HepG2 (cell line): ENCODE results near the gene ANKRD11. TPM values are rescaled to one million over a fixed set of nuclear protein-coding genes. Genes with fewer than 3 reads are reported as not detected.

ENCODE experiments used
- DMAP1 ChIP-seq: IDR thresholded peaks from 2 replicates; pipeline ENCODE4 v1.6.1; 2016
- EHMT2 ChIP-seq: fragments of 200-600 bp; sonication (generic); IDR thresholded peaks from 2 replicates; pipeline ENCODE4 v1.7.0; 2017; ENCODE audit warnings: antibody characterized with exemption, low read depth, low read length, borderline replicate concordance
- GATA4 ChIP-seq: sonication (generic); IDR thresholded peaks from 2 replicates; pipeline ENCODE4 v1.6.1; 2016; ENCODE audit warnings: antibody characterized with exemption, low read depth, borderline replicate concordance
- HDAC2 ChIP-seq: sonication (generic); formaldehyde crosslinking; IDR thresholded peaks from 2 replicates; pipeline ENCODE4 v1.4.0; 2020; ENCODE audit warnings: missing genetic modification reagents
- ONECUT2 ChIP-seq: sonication (generic); formaldehyde crosslinking; IDR thresholded peaks from 2 replicates; pipeline ENCODE4 v1.4.0; 2020; ENCODE audit warnings: missing genetic modification reagents
- PAWR ChIP-seq: sonication (generic); formaldehyde crosslinking; IDR thresholded peaks from 2 replicates; pipeline ENCODE4 v1.4.0; 2020; ENCODE audit warnings: missing genetic modification reagents, mild to moderate bottlenecking, borderline replicate concordance
- PPARG ChIP-seq: conservative IDR thresholded peaks from 2 replicates; pipeline ENCODE4 v1.6.1; 2016; ENCODE audit warnings: missing biosample characterization, missing genetic modification reagents
- RARG ChIP-seq: sonication (generic); formaldehyde crosslinking; IDR thresholded peaks from 2 replicates; pipeline ENCODE4 v1.4.0; 2020; ENCODE audit warnings: low read depth, mild to moderate bottlenecking, missing genetic modification reagents
- RCOR2 ChIP-seq: IDR thresholded peaks from 2 replicates; pipeline ENCODE4 v1.6.1; 2016; ENCODE audit warnings: missing biosample characterization, missing genetic modification reagents
- RFXANK ChIP-seq: IDR thresholded peaks from 2 replicates; pipeline ENCODE4 v1.6.1; 2016
- SALL1 ChIP-seq: sonication (generic); formaldehyde crosslinking; IDR thresholded peaks from 2 replicates; pipeline ENCODE4 v1.8.0; 2022; ENCODE audit warnings: mild to moderate bottlenecking, missing genetic modification reagents
- ZFP36 ChIP-seq: fragments of 150-350 bp; IDR thresholded peaks from 2 replicates; pipeline ENCODE4 v1.6.1; 2018; ENCODE audit warnings: borderline replicate concordance, low read length, low read depth; ENCODE audit not compliant: partially characterized antibody
- ZNF20 ChIP-seq: sonication (generic); formaldehyde crosslinking; IDR thresholded peaks from 2 replicates; pipeline ENCODE4 v1.4.0; 2020; ENCODE audit warnings: mild to moderate bottlenecking, moderate library complexity, missing genetic modification reagents
- ZNF510 ChIP-seq: sonication (generic); formaldehyde crosslinking; IDR thresholded peaks from 2 replicates; pipeline ENCODE4 v1.4.0; 2020; ENCODE audit warnings: low read depth, mild to moderate bottlenecking, missing genetic modification reagents
- ZNF598 ChIP-seq: sonication (generic); formaldehyde crosslinking; IDR thresholded peaks from 2 replicates; pipeline ENCODE4 v1.5.1; 2020; ENCODE audit warnings: mild to moderate bottlenecking, missing genetic modification reagents, borderline replicate concordance
- ZNF761 ChIP-seq: sonication (generic); formaldehyde crosslinking; conservative IDR thresholded peaks from 2 replicates; pipeline ENCODE4 v1.4.0; 2020; ENCODE audit warnings: mild to moderate bottlenecking, missing genetic modification reagents
- polyA plus RNA-seq, 8 experiments: library from polyadenylated mRNA; depleted of rRNA in 3 of 8; stranded (reverse) in 7 of 8; unstranded in 1 of 8; fragments of >200 nt; fragmentation: Illumina TruSeq in 4 of 8; extraction: Trizol in 4 of 8; gene quantifications; 2 replicates each; pipeline versions ENCODE4 v1.2.1 to v1.2.3, GENCODE V29; 2011 to 2016; ENCODE audit warnings: low read depth in 4 of 8, missing spikeins in 1 of 8, mixed read lengths in 1 of 8; ENCODE audit not compliant: insufficient read depth in 1 of 8
- total RNA-seq, 5 experiments: library from RNA; depleted of rRNA; stranded (reverse); fragments of >200 nt; fragmentation: Illumina TruSeq; extraction: Trizol; gene quantifications; 2 replicates each; pipeline ENCODE4 v1.2.3, GENCODE V29; 2016; ENCODE audit warnings: low read depth in 1 of 5
- TF ChIP-seq, protein P1 (sequence below): IDR thresholded peaks from 2 replicates; pipeline ENCODE4 v1.6.1; 2012; ENCODE audit warnings: inconsistent platforms
- TF ChIP-seq, protein P2 (sequence below): sonication (generic); formaldehyde crosslinking; IDR thresholded peaks from 2 replicates; pipeline ENCODE4 v1.9.0; 2021; ENCODE audit warnings: missing genetic modification reagents, borderline replicate concordance
- TF ChIP-seq, protein P3 (sequence below): sonication (generic); formaldehyde crosslinking; IDR thresholded peaks from 2 replicates; pipeline ENCODE4 v1.5.1; 2020; ENCODE audit warnings: missing genetic modification reagents, mild to moderate bottlenecking, borderline replicate concordance
- TF ChIP-seq, protein P4 (sequence below): sonication (generic); formaldehyde crosslinking; IDR thresholded peaks from 2 replicates; pipeline ENCODE4 v1.8.0; 2022; ENCODE audit warnings: missing genetic modification reagents, low read depth, mild to moderate bottlenecking, borderline replicate concordance
- TF ChIP-seq, protein P5 (sequence below): sonication (generic); formaldehyde crosslinking; IDR thresholded peaks from 2 replicates; pipeline ENCODE4 v1.4.0; 2020; ENCODE audit warnings: missing genetic modification reagents, borderline replicate concordance
- TF ChIP-seq, protein P6 (sequence below): sonication (generic); formaldehyde crosslinking; IDR thresholded peaks from 2 replicates; pipeline ENCODE4 v1.5.0; 2020; ENCODE audit warnings: mild to moderate bottlenecking, missing genetic modification reagents, moderate library complexity

Gene ANKRD11
- total and polyA plus RNA-seq, 2 of the 13 experiments (the other 11 are each of a cell fraction or from before 2014, with no cell fraction given), result 21.4 to 38.4 TPM

DNA sequence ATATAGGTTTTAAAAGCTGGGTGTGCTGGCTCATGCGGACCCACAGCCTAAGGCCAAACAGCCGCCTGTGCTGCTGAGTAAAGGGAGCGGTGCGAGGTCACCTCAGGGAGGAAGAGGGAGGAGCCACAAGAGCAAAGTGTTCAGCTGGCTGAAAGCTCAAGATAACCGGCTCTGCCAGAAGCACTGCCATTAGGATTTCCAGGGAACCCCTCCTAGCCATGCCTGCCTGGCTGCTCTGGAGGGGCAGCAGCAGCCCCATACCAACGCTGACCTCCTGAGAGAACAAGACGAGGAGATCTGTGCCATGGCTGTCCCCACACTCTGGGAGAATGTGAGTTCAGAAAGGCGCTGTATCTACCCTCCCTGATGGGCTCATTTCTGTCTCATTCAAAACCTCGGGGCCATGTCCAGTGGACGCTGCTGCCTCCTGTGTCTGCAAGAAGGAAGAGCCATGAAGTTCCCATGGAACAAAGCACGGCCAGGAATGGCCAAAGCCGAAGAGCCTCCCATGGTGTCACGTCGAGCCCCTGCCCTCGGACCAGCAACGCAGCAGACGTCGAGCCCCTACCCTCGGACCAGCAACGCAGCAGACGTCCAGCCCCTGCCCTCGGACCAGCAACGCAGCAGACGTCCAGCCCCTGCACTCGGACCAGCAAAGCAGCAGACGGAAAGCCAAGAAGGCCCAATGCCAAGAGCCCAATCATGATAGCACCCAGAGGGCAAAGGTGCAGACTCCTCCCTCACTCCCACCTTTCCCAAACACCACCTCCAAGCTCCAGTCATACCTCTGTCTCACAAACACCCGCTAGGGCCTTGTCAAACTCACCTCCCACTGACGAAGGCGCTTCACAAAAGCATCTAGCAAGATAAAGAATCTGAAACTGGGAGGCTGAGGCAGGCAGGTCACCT lies 107.0 kb downstream of the ANKRD11 start (continued):
- TF ChIP-seq RARG (CRISPR knock-in tag), result no peak
- TF ChIP-seq HDAC2 (CRISPR knock-in tag), result 0 out of 2 replicates have a peak, but pooled peaks have one; percentile 5
- no peak for TF ChIP-seq ZNF20 (CRISPR knock-in tag)
- TF ChIP-seq RFXANK (CRISPR knock-in tag), result no peak
- TF ChIP-seq RCOR2 (CRISPR knock-in tag), result no peak
- TF ChIP-seq ZNF510, result no peak
- TF ChIP-seq, protein P1, sequence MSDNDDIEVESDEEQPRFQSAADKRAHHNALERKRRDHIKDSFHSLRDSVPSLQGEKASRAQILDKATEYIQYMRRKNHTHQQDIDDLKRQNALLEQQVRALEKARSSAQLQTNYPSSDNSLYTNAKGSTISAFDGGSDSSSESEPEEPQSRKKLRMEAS, result no peak
- TF ChIP-seq, protein P2, sequence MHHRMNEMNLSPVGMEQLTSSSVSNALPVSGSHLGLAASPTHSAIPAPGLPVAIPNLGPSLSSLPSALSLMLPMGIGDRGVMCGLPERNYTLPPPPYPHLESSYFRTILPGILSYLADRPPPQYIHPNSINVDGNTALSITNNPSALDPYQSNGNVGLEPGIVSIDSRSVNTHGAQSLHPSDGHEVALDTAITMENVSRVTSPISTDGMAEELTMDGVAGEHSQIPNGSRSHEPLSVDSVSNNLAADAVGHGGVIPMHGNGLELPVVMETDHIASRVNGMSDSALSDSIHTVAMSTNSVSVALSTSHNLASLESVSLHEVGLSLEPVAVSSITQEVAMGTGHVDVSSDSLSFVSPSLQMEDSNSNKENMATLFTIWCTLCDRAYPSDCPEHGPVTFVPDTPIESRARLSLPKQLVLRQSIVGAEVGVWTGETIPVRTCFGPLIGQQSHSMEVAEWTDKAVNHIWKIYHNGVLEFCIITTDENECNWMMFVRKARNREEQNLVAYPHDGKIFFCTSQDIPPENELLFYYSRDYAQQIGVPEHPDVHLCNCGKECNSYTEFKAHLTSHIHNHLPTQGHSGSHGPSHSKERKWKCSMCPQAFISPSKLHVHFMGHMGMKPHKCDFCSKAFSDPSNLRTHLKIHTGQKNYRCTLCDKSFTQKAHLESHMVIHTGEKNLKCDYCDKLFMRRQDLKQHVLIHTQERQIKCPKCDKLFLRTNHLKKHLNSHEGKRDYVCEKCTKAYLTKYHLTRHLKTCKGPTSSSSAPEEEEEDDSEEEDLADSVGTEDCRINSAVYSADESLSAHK (CRISPR knock-in tag), result no peak
- TF ChIP-seq, protein P3, sequence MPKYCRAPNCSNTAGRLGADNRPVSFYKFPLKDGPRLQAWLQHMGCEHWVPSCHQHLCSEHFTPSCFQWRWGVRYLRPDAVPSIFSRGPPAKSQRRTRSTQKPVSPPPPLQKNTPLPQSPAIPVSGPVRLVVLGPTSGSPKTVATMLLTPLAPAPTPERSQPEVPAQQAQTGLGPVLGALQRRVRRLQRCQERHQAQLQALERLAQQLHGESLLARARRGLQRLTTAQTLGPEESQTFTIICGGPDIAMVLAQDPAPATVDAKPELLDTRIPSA (CRISPR knock-in tag), result no peak
- 0 out of 2 replicates have a peak, but pooled peaks have one; percentile 50 for TF ChIP-seq ZNF761
- TF ChIP-seq ONECUT2 (CRISPR knock-in tag), result no peak
- no peak for TF ChIP-seq ZFP36
- TF ChIP-seq PPARG (CRISPR knock-in tag), result no peak
- TF ChIP-seq ZNF598, result no peak
- TF ChIP-seq DMAP1, result no peak
- no peak for TF ChIP-seq PAWR (CRISPR knock-in tag)
- peak; percentile 21; the same call in 1 of the 2 replicates for TF ChIP-seq SALL1 (CRISPR knock-in tag)
- TF ChIP-seq, protein P4, sequence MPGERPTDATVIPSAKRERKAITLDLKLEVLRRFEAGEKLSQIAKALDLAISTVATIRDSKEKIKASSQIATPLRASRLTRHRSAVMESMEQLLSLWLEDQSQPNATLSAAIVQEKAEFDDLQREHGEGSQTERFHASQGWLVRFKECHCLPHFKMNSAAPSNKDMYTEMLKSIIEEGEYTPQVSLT (CRISPR knock-in tag), result no peak
- TF ChIP-seq GATA4, result no peak
- TF ChIP-seq, protein P5, sequence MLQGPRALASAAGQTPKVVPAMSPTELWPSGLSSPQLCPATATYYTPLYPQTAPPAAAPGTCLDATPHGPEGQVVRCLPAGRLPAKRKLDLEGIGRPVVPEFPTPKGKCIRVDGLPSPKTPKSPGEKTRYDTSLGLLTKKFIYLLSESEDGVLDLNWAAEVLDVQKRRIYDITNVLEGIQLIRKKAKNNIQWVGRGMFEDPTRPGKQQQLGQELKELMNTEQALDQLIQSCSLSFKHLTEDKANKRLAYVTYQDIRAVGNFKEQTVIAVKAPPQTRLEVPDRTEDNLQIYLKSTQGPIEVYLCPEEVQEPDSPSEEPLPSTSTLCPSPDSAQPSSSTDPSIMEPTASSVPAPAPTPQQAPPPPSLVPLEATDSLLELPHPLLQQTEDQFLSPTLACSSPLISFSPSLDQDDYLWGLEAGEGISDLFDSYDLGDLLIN, result no peak
- TF ChIP-seq, protein P6, sequence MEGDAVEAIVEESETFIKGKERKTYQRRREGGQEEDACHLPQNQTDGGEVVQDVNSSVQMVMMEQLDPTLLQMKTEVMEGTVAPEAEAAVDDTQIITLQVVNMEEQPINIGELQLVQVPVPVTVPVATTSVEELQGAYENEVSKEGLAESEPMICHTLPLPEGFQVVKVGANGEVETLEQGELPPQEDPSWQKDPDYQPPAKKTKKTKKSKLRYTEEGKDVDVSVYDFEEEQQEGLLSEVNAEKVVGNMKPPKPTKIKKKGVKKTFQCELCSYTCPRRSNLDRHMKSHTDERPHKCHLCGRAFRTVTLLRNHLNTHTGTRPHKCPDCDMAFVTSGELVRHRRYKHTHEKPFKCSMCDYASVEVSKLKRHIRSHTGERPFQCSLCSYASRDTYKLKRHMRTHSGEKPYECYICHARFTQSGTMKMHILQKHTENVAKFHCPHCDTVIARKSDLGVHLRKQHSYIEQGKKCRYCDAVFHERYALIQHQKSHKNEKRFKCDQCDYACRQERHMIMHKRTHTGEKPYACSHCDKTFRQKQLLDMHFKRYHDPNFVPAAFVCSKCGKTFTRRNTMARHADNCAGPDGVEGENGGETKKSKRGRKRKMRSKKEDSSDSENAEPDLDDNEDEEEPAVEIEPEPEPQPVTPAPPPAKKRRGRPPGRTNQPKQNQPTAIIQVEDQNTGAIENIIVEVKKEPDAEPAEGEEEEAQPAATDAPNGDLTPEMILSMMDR (CRISPR knock-in tag), result peak; percentile 41
- TF ChIP-seq EHMT2, result no peak
